PC-9 (cell line): ENCODE results near the gene AK9. TPM values are rescaled to one million over a fixed set of nuclear protein-coding genes. Genes with fewer than 3 reads are reported as not detected.

Experiments
- BruUV-seq: library from RNA; stranded (reverse); fragments of 400-500 nt; replicated peaks from 2 replicates; lab custom pipeline; 2021; lab: Mats Ljungman, UMichigan
- CTCF ChIA-PET: fragments of 300-600 bp; sonication (Branson Sonifier 250); formaldehyde crosslinking; loops from one replicate; lab custom pipeline; 2022; ENCODE audit warnings: antibody characterized with exemption; lab: Charles Lee
- POLR2A ChIA-PET: fragments of 300-600 bp; sonication (Branson Sonifier 250); formaldehyde crosslinking; loops from one replicate; lab custom pipeline; 2022; ENCODE audit warnings: antibody characterized with exemption; ENCODE audit not compliant: unreplicated experiment; lab: Charles Lee
- DNase-seq, 2 experiments: peaks; one replicate each; pipeline versions ENCODE4 v3.0.0 to v3.0.0-alpha.2; 2015 to 2022; ENCODE audit warnings: mixed read lengths in 1 of 2
- H2AFZ ChIP-seq: fragments of 200-600 bp; sonication (generic); 2 replicates; pipeline ENCODE4 v1.8.1; 2017; ENCODE audit warnings: antibody characterized with exemption
- H3F3A ChIP-seq: fragments of 200-600 bp; sonication (generic); 2 replicates; pipeline ENCODE4 v1.8.1; 2017; ENCODE audit warnings: antibody characterized with exemption, mild to moderate bottlenecking, low read depth; ENCODE audit not compliant: insufficient read depth
- H3K27ac ChIP-seq: fragments of 200-600 bp; sonication (generic); 2 replicates; pipeline ENCODE4 v1.6.1; 2016; ENCODE audit warnings: mixed run types
- H3K27me3 ChIP-seq: fragments of 200-600 bp; sonication (generic); 2 replicates; pipeline ENCODE4 v1.6.1; 2016; ENCODE audit warnings: low read depth, mixed run types; ENCODE audit not compliant: insufficient read depth
- H3K36me3 ChIP-seq: fragments of 200-600 bp; sonication (generic); 2 replicates; pipeline ENCODE4 v1.6.1; 2016; ENCODE audit warnings: low read depth, mixed run types
- H3K4me1 ChIP-seq: fragments of 200-600 bp; sonication (generic); replicated peaks from 2 replicates; pipeline ENCODE4 v1.6.1; 2016; ENCODE audit warnings: mixed run types; ENCODE audit not compliant: insufficient read depth
- H3K4me2 ChIP-seq: fragments of 200-600 bp; sonication (generic); 2 replicates; pipeline ENCODE4 v1.6.1; 2017; ENCODE audit warnings: mixed run types
- H3K4me3 ChIP-seq: fragments of 200-600 bp; sonication (generic); 2 replicates; pipeline ENCODE4 v1.6.1; 2016; ENCODE audit warnings: mixed run types
- H3K79me2 ChIP-seq: fragments of 200-600 bp; sonication (generic); 2 replicates; pipeline ENCODE4 v1.6.1; 2017; ENCODE audit warnings: low read depth, mixed run types
- H3K9me2 ChIP-seq: fragments of 200-600 bp; sonication (generic); 2 replicates; pipeline ENCODE4 v1.8.1; 2017; ENCODE audit warnings: mild to moderate bottlenecking; ENCODE audit not compliant: insufficient read depth
- H3K9me3 ChIP-seq: fragments of 200-600 bp; sonication (generic); 2 replicates; pipeline ENCODE4 v1.8.1; 2016; ENCODE audit warnings: low read depth; ENCODE audit not compliant: insufficient read depth
- H4K20me1 ChIP-seq: fragments of 200-600 bp; sonication (generic); 2 replicates; pipeline ENCODE4 v1.8.1; 2017; ENCODE audit not compliant: insufficient read depth
- CTCF ChIP-seq: fragments of 200-600 bp; sonication (generic); conservative IDR thresholded peaks from 2 replicates; pipeline ENCODE4 v1.6.1; 2017; ENCODE audit warnings: mixed run types, antibody characterized with exemption, mild to moderate bottlenecking, moderate library complexity
- EZH2 ChIP-seq: fragments of 200-600 bp; sonication (generic); IDR thresholded peaks from 2 replicates; pipeline ENCODE4 v1.8.0; 2017; ENCODE audit warnings: antibody characterized with exemption, low read depth
- intact Hi-C: fragments of 100-400 bp; cut with micrococcal nuclease; formaldehyde crosslinking; loops from one replicate; pipeline ENCODE4 v1.10.0; 2022; ENCODE audit not compliant: unreplicated experiment
- total RNA-seq: library from RNA; stranded (reverse); gene quantifications from 2 replicates; pipeline ENCODE4 v1.2.3, GENCODE V29; 2021

Gene AK9
- total RNA-seq, 1 experiment from 2014 or later, result 7.4 TPM

- H3K36me3 ChIP-seq, result no peaks in the 10 kb centered on the region
- no TSS peak for BruUV-seq
- H3K4me1 ChIP-seq, result no peaks in the 10 kb centered on the region
- POLR2A ChIA-PET, result no interaction called here
- no peak overlapping the region for H3K4me3 ChIP-seq
- H3F3A ChIP-seq, result no peaks in the 10 kb centered on the region
- intact Hi-C loops, result no loop called here
- H3K9me3 ChIP-seq, result no peaks in the 10 kb centered on the region
- H3K4me2 ChIP-seq, result no peak overlapping the region
- no peak overlapping the region for H2AFZ ChIP-seq
- no peaks in the 10 kb centered on the region for H3K79me2 ChIP-seq
- CTCF ChIA-PET, result no interaction called here
- H4K20me1 ChIP-seq, result no peaks in the 10 kb centered on the region
- H3K27ac ChIP-seq, result no peak overlapping the region
- TF ChIP-seq EZH2 (no peak), CTCF (no peak)
- DNase-seq, result no peak
- no peaks in the 10 kb centered on the region for H3K27me3 ChIP-seq
- H3K9me2 ChIP-seq, result no peaks in the 10 kb centered on the region
Observed at GRCh38 chr6:109678240-109678639, 12.8 kb downstream of the AK9 start.

- no peak for TF ChIP-seq EZH2
- TF ChIP-seq CTCF, result no peak
Observed at GRCh38 chr6:109676724-109677123, 14.3 kb downstream of the AK9 start.

DNA sequence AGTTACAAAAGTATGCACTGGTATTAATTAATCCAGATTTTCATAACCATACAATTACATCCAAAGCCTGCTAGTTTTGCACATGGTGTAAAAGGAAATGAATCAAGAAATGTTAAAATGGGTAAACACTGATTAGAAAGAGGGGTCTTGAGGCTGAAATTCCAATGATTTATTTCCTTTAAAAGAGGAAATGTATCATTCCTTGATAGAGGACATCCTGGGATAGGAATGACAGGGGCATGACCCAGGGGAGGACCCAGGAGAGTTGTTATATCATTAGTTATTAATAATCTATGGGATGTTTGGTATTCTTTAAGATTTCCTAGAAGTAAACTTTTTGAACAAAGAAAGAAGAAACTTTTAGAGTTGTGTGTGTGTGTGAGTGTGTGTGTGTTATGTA lies 18.2 kb downstream of the AK9 start:
- H3F3A ChIP-seq, result no peaks in the 10 kb centered on the region
- H3K36me3 ChIP-seq, result no peaks in the 10 kb centered on the region
- no peak overlapping the region for H3K4me2 ChIP-seq
- no peak for TF ChIP-seq EZH2
- TF ChIP-seq CTCF, result no peak
- H4K20me1 ChIP-seq, result no peaks in the 10 kb centered on the region
- H2AFZ ChIP-seq, result no peak overlapping the region
- BruUV-seq, result no TSS peak
- H3K4me3 ChIP-seq, result no peak overlapping the region
- ChIA-PET POLR2A (no interaction called here), CTCF (no interaction called here)
- H3K27ac ChIP-seq, result no peak overlapping the region
- H3K4me1 ChIP-seq, result no peaks in the 10 kb centered on the region
- DNase-seq, result no peak
- H3K9me2 ChIP-seq, result no peaks in the 10 kb centered on the region
- no peaks in the 10 kb centered on the region for H3K27me3 ChIP-seq
- H3K9me3 ChIP-seq, result no peaks in the 10 kb centered on the region
- intact Hi-C loops, result no loop called here
- no peaks in the 10 kb centered on the region for H3K79me2 ChIP-seq

More at GRCh38 chr6:109676724-109677123, 14.3 kb downstream of the AK9 start:
- Histone ChIP-seq H3K27me3 (no peaks in the 10 kb centered on the region), H3K79me2 (no peaks in the 10 kb centered on the region), H3K4me2 (no peak overlapping the region), H2AFZ (no peak overlapping the region), H3F3A (no peaks in the 10 kb centered on the region), H3K9me3 (no peaks in the 10 kb centered on the region), H4K20me1 (no peaks in the 10 kb centered on the region), H3K27ac (no peak overlapping the region), H3K4me3 (no peak overlapping the region), H3K9me2 (no peaks in the 10 kb centered on the region), H3K4me1 (no peaks in the 10 kb centered on the region), H3K36me3 (no peaks in the 10 kb centered on the region)
- no peak for DNase-seq
- ChIA-PET POLR2A (no interaction called here), CTCF (no interaction called here)
- intact Hi-C loops, result no loop called here
- BruUV-seq, result no TSS peak
